Smooth muscle cell (in vitro differentiated cells): ENCODE measurements around the gene DENND4A. TPM values are rescaled to one million over a fixed set of nuclear protein-coding genes. Genes with fewer than 3 reads are reported as not detected.
"Not testable (repeated sequence)": the region's sequence is repeated elsewhere in the genome, so short reads cannot be mapped to it uniquely, and the experiment has no call there.

ENCODE experiments used
- DNase-seq: peaks from one replicate; lab custom pipeline; 2025; ENCODE audit not compliant: unreplicated experiment; lab: John Stamatoyannopoulos, UW
- H2AFZ ChIP-seq: fragments of 200-600 bp; sonication (generic); 2 replicates; pipeline ENCODE4 v1.6.0; 2016; ENCODE audit warnings: antibody characterized with exemption, low read depth, mild to moderate bottlenecking
- H3F3A ChIP-seq: fragments of 200-600 bp; sonication (generic); 2 replicates; pipeline ENCODE4 v1.6.0; 2017; ENCODE audit warnings: antibody characterized with exemption, low read depth
- H3K27ac ChIP-seq: fragments of 200-600 bp; sonication (generic); 2 replicates; pipeline ENCODE4 v1.5.1; 2016; ENCODE audit warnings: low read depth, mild to moderate bottlenecking
- H3K27me3 ChIP-seq: fragments of 200-600 bp; sonication (generic); 2 replicates; pipeline ENCODE4 v1.6.1; 2016; ENCODE audit warnings: low read depth, mild to moderate bottlenecking
- H3K36me3 ChIP-seq: fragments of 200-600 bp; sonication (generic); 2 replicates; pipeline ENCODE4 v1.5.1; 2016; ENCODE audit warnings: low read depth
- H3K4me1 ChIP-seq: fragments of 200-600 bp; sonication (generic); 2 replicates; pipeline ENCODE4 v1.5.1; 2016; ENCODE audit warnings: low read depth
- H3K4me2 ChIP-seq: fragments of 200-600 bp; sonication (generic); 2 replicates; pipeline ENCODE4 v1.6.0; 2016; ENCODE audit warnings: mild to moderate bottlenecking
- H3K4me3 ChIP-seq: fragments of 200-600 bp; sonication (generic); 2 replicates; pipeline ENCODE4 v1.5.1; 2016; ENCODE audit warnings: mild to moderate bottlenecking
- H3K79me2 ChIP-seq: fragments of 200-600 bp; sonication (generic); 2 replicates; pipeline ENCODE4 v1.6.0; 2016; ENCODE audit warnings: low read depth, mild to moderate bottlenecking
- H3K9ac ChIP-seq: fragments of 200-600 bp; sonication (generic); 2 replicates; pipeline ENCODE4 v1.6.0; 2016; ENCODE audit warnings: low read depth
- H3K9me3 ChIP-seq: fragments of 200-600 bp; sonication (generic); replicated peaks from 2 replicates; pipeline ENCODE4 v1.5.1; 2016; ENCODE audit warnings: low read depth
- H4K20me1 ChIP-seq: fragments of 200-600 bp; sonication (generic); 2 replicates; pipeline ENCODE4 v1.6.0; 2016; ENCODE audit warnings: low read depth
- WGBS: methylation state at CpG from one replicate; pipeline ENCODE4 v1.1.7; 2016; ENCODE audit warnings: low lambda C conversion rate; 5-methylcytosine and 5-hydroxymethylcytosine counted together
- polyA plus RNA-seq: library from polyadenylated mRNA; unstranded; fragments of >200 nt; fragmentation: Nextera tagmentation; extraction: Ambion mirVana; gene quantifications from 2 replicates; pipeline ENCODE4 v1.2.1, GENCODE V29; 2016
- total RNA-seq: library from RNA; depleted of rRNA; stranded (reverse); fragments of >200 nt; gene quantifications from 2 replicates; pipeline ENCODE4 v1.2.3, GENCODE V29; 2014
- TF ChIP-seq, protein P1 (sequence below): fragments of 200-600 bp; sonication (generic); IDR thresholded peaks from 2 replicates; pipeline ENCODE4 v1.5.1; 2017; ENCODE audit warnings: borderline replicate concordance, mild to moderate bottlenecking, antibody characterized with exemption; ENCODE audit not compliant: insufficient read depth, poor library complexity, severe bottlenecking

Gene DENND4A
- total and polyA plus RNA-seq, 2 experiments from 2014 or later, result 3.4 to 16.5 TPM

DNA sequence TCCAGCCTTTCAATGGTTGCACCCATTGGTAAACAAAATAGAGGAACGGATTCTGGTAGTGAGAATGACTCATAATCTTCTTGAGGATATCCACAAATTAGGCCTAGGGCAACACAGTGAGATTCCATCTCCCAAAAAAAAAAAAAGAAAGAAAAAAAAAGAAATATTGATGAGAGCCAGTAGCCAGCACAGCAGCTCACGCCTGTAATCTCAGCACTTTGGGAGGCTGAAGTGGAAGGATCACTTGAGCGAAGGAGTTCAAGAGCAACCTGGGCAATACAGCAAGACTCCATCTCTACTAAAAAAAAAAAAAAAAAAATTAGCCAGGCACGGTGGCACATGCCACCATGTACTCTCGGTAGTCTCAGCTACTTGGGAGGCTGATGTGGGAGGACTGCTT, 51.9 kb downstream of the DENND4A start:
- Histone ChIP-seq H3K4me1 (no peaks in the 10 kb centered on the region), H3K36me3 (no peaks in the 10 kb centered on the region), H2AFZ (no peak overlapping the region), H3K79me2 (no peaks in the 10 kb centered on the region), H4K20me1 (no peaks in the 10 kb centered on the region), H3K27me3 (no peaks in the 10 kb centered on the region), H3K27ac (no peak overlapping the region), H3K4me3 (no peak overlapping the region), H3K9me3 (no peaks in the 10 kb centered on the region), H3F3A (no peaks in the 10 kb centered on the region), H3K4me2 (no peak overlapping the region), H3K9ac (no peak overlapping the region)
- DNase-seq, result no peak
- WGBS, result 95% methylated on average over 5 of the region's 5 CpGs
- TF ChIP-seq, protein P1, sequence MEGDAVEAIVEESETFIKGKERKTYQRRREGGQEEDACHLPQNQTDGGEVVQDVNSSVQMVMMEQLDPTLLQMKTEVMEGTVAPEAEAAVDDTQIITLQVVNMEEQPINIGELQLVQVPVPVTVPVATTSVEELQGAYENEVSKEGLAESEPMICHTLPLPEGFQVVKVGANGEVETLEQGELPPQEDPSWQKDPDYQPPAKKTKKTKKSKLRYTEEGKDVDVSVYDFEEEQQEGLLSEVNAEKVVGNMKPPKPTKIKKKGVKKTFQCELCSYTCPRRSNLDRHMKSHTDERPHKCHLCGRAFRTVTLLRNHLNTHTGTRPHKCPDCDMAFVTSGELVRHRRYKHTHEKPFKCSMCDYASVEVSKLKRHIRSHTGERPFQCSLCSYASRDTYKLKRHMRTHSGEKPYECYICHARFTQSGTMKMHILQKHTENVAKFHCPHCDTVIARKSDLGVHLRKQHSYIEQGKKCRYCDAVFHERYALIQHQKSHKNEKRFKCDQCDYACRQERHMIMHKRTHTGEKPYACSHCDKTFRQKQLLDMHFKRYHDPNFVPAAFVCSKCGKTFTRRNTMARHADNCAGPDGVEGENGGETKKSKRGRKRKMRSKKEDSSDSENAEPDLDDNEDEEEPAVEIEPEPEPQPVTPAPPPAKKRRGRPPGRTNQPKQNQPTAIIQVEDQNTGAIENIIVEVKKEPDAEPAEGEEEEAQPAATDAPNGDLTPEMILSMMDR, result no peak

DNA sequence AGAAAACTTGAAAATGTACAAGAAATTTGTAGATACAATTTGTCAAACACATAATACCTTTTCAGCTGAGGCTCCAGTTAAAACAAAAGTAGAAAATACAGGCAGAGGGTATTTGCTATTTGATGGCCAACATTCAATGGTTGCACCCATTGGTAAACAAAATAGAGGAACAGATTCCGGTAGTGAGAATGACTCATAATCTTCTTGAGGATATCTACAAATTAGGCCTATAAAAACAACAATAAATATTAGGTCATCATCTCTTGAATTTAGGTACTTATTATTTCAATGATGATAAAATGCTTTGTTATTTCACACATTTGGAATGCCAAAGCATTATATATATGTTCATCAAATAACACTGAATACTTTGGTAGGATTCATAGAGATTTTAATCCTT, 53.4 kb downstream of the DENND4A start:
- no peak for DNase-seq
- Histone ChIP-seq H3K36me3 (no peaks in the 10 kb centered on the region), H3K9ac (no peak overlapping the region), H3K4me2 (no peak overlapping the region), H3K4me1 (no peaks in the 10 kb centered on the region), H4K20me1 (no peaks in the 10 kb centered on the region), H2AFZ (no peak overlapping the region), H3K79me2 (no peaks in the 10 kb centered on the region), H3K4me3 (no peak overlapping the region), H3K9me3 (no peaks in the 10 kb centered on the region), H3K27me3 (no peaks in the 10 kb centered on the region), H3K27ac (no peak overlapping the region), H3F3A (no peaks in the 10 kb centered on the region)
- TF ChIP-seq, protein P1, result no peak
- WGBS, result 84% methylated on average over 1 of the region's 1 CpG

DNA sequence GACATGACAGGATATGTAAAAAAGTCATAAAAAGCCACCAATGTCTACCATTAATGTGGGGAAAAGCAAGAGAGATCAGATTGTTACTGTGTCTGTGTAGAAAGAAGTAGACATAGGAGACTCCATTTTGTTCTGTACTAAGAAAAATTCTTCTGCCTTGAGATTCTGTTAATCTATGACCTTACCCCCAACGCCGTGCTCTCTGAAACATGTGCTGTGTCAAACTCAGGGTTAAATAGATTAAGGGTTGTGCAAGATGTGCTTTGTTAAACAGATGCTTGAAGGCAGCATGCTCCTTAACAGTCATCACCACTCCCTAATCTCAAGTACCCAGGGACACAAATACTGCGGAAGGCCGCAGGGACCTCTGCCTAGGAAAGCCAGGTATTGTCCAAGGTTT, 58.5 kb downstream of the DENND4A start:
- not testable (repeated sequence) for H3K4me2 ChIP-seq, H2AFZ ChIP-seq, H3K36me3 ChIP-seq, H3K27ac ChIP-seq, H3F3A ChIP-seq, H3K27me3 ChIP-seq, H4K20me1 ChIP-seq, DNase-seq, H3K4me1 ChIP-seq, H3K79me2 ChIP-seq, H3K9me3 ChIP-seq, H3K9ac ChIP-seq, H3K4me3 ChIP-seq
- WGBS, result 86% methylated on average over 4 of the region's 4 CpGs

DNA sequence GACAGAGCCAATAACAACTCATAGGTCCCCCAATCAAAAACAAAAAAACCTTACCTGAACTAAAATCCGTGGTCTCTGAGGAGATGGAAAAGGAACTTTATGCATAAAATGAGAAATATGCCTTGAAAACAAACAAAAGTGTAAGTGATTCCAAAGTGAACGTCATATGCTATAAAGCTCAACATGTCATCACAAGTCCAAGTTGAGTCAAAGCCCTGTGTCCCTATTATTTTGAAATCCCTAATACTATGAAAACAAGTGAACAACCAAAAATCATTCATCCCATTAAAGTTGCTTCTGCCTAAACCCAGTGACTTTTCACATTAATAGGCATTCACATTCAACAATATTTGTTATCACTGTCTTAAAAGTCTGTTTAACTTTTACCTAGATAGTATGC, 59.4 kb downstream of the DENND4A start:
- H3K27ac ChIP-seq, result no peak overlapping the region
- H3K4me2 ChIP-seq, result no peak overlapping the region
- H3K36me3 ChIP-seq, result no peaks in the 10 kb centered on the region
- TF ChIP-seq, protein P1, result no peak
- no peak for DNase-seq
- H2AFZ ChIP-seq, result no peak overlapping the region
- H4K20me1 ChIP-seq, result no peaks in the 10 kb centered on the region
- no peaks in the 10 kb centered on the region for H3K4me1 ChIP-seq
- 91% methylated on average over 2 of the region's 2 CpGs for WGBS
- H3K79me2 ChIP-seq, result no peaks in the 10 kb centered on the region
- no peaks in the 10 kb centered on the region for H3K27me3 ChIP-seq
- no peaks in the 10 kb centered on the region for H3F3A ChIP-seq
- H3K4me3 ChIP-seq, result no peak overlapping the region
- H3K9ac ChIP-seq, result no peak overlapping the region
- no peaks in the 10 kb centered on the region for H3K9me3 ChIP-seq
